WI38 (cell line): ENCODE results near the gene BMAL1.

ENCODE experiments used
- H3K4me3 ChIP-seq: 2 replicates; pipeline ENCODE4 v1.5.1; 2011; ENCODE audit warnings: low read depth, mild to moderate bottlenecking, control low read depth, low read length
- TF ChIP-seq, protein P1 (sequence below): IDR thresholded peaks from 2 replicates; pipeline ENCODE4 v1.5.1; 2012; ENCODE audit warnings: low read depth, mild to moderate bottlenecking, control low read depth, low read length

BMAL1 gene

DNA sequence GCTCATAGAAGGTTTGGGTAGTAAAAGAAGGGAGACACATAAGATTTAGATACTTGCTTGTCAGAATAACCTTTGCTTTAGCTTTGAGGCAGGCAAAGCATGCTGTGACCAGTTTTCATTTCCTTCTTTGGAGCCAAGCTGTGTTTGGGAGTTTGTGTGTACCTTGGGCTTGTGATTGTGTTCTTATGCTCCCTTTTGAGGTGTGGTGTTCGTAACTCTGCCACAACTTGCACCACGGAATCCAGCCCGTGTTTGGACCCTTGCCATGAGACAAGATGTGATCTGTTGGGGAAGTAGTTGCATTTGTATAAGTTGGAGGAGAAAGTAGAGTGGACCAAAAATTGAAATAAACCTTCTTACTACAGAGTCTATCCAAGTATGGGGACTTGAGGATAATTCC is 34.0 kb downstream of the BMAL1 start:
- no peak overlapping the region for H3K4me3 ChIP-seq
- TF ChIP-seq, protein P1, sequence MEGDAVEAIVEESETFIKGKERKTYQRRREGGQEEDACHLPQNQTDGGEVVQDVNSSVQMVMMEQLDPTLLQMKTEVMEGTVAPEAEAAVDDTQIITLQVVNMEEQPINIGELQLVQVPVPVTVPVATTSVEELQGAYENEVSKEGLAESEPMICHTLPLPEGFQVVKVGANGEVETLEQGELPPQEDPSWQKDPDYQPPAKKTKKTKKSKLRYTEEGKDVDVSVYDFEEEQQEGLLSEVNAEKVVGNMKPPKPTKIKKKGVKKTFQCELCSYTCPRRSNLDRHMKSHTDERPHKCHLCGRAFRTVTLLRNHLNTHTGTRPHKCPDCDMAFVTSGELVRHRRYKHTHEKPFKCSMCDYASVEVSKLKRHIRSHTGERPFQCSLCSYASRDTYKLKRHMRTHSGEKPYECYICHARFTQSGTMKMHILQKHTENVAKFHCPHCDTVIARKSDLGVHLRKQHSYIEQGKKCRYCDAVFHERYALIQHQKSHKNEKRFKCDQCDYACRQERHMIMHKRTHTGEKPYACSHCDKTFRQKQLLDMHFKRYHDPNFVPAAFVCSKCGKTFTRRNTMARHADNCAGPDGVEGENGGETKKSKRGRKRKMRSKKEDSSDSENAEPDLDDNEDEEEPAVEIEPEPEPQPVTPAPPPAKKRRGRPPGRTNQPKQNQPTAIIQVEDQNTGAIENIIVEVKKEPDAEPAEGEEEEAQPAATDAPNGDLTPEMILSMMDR: no peak

DNA sequence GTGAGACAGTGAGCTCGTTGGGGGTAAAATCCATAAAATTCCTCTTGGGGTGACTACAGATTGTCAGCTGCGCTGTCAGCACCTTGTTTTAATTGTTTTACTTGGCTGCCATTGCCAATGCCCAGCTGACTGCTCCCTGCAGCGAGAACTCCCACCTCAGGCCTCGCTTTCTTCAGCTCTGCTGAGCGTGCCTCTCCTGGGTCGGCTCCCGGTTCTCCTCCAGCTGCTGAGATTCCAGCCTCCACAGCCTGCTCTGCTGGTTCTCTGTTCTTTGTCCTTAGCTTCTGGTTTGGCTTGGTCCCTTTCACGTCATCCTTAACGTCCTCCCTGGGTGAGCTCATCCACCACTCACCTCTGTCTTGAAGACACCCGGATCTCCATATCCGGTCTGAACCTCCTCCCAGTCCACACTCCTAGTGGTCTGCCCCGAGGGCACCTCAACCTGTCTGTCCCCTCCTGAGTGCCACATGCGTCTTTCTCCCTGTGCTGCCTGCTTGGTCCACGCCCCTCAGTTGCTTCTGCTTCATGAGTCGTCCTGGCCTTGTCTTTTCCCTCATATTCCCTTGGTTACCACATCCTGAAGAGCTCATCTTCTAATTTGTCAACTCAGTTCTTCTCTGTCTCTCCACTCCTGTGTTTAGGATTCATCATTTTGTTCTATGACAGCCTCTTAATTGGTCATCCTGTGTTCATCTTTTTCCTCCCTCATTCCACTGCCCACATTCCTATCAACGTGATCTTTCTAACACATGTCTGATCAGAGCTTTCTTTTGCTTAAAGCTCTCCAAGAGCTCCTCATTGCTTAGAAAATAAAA is 35.6 kb downstream of the BMAL1 start:
- TF ChIP-seq, protein P1: no peak

DNA sequence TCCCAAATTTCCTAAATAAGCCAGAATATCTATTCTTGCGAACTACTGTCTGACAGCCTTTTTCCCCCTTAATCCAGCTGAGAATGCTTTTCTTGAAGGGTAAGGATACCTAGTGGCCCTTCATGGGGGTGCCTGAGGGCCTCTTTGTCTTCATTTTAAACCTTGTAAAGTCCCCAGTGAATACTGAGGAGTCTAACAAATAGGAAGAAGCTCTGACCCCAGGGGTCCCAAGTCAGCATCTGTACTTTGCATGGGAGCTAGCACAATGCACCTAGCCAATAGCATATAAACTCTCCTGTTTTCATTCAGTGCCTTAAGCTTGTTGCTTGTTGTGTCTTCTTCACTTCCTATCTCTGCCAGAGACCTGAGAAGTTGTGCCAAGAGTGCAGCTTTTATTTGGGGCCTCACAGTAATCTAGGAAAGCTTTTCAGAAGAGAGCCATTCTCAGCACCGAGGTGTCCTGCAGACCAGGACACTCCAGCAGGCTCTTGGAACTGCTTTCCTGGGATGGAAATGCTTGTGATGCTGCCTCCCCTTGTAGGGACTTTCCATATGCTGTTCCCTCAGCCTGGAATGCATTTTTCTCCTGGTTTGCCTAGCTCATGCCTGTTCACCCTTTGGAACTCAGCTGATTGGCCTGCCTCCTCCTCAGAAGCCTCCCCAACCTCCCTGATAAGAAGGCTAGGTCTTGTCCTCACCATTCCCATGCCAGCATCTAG is 37.2 kb downstream of the BMAL1 start:
- TF ChIP-seq, protein P1: no peak
- H3K4me3 ChIP-seq: no peak overlapping the region

More for the DNA sequence above, 35.6 kb downstream of the BMAL1 start:
- no peak overlapping the region for H3K4me3 ChIP-seq

DNA sequence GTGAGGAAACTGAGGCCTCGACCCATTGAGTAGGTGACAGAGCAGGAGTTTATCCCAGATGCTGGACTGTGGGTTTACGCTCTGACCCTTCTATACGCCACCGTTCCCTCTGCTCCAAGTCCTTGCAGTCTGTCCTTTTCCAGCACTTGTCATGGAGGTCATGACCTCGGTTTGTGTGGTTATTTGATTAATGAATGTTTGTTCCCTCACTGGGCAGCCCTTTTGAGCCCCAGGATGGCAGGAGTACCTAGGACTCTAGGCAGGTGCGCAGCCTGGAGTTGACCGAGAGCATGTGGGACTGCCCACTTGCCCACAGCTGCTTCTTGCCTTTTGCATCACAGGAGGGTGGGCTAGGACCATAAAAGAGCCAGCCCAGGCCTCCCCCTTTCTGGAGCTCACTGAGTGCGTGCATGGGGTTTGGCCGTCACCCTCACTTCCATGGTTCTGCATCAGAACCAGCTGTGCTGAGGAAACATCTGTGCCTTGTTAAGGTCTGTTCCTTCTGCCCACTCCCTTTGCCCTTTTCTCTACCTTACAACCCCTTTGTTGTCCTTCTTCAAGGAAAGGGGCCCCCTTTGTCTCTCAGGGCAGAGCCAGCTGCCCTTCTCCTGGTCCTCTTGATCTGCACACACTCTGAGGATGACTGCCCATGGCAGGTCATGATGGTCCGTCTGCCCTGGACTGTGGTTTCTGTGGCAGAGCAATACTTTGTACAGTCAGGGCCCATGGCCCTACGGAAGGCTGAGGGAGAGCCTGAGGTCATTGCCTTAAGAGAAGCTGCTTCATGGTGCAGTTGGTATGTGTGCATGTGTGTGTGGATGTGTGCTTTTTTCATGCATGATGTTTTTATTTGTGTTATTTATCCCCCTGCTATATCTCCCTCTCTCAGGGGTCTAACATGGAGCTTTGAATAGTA is 38.2 kb downstream of the BMAL1 start:
- TF ChIP-seq, protein P1: no peak
- H3K4me3 ChIP-seq: no peak overlapping the region

DNA sequence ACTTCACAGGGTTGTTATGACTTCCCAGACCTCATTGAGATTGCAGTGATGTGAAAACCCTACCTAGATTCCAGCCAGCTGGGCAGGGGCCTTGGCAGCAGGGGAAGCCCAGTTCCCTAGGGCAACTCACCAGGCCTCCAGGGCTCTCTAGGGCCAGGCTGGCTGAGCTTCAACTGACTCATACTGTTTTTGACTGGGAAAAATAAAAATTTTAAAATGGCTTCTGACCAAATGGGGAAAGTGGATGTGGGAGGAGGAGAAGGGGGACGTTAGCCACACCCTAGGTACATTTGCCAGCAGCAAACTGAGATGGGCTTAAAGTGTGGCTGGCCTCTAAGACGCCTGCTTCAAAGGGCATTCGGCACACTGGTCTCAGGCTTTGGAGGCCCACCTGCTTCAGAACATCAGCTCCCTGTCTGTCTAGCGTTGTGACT is 39.0 kb downstream of the BMAL1 start:
- no peak overlapping the region for H3K4me3 ChIP-seq
- TF ChIP-seq, protein P1: no peak

DNA sequence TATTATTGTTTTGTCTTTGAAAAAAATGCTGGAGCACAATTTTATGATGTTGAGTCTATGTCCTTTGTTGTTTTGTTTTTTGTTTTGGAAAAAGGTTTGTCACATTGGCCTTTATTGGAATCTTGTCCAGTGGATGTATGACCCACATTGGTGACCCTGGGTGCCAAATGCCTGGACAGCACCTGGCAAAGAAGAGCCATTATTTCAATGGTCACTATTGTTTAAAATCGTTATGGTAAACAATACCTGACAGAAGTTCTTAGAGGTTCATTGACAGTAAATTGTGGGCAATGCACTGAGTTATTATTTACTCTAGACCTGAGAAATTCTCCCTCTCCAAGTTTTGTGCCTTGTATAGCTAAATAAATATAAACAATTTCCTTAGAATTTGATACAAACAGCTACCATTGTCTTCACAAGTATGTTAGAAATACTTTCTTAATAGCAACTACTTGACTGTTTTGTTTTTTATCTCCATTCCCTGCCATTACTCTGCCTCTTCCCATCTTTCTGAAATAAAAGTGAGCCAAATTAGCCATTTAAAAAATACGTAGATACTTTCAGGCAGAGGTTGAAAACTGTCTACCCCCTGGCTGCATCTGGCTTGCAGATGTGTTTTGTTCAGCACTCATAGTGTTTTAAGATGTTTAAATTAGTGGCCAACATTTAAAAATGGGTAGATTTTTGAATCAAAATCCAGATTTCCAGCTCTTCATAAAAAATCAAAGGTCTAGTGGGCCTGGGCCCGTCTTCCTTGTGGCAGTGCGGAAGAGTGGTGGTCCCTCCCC is 39.9 kb downstream of the BMAL1 start:
- H3K4me3 ChIP-seq: no peak overlapping the region
- TF ChIP-seq, protein P1: no peak
